ENCODE data around the gene ABCG1.
A peak's percentile ranks its signal among the peaks of the same experiment; 100 is the strongest.

The ABCG1 gene

DNA sequence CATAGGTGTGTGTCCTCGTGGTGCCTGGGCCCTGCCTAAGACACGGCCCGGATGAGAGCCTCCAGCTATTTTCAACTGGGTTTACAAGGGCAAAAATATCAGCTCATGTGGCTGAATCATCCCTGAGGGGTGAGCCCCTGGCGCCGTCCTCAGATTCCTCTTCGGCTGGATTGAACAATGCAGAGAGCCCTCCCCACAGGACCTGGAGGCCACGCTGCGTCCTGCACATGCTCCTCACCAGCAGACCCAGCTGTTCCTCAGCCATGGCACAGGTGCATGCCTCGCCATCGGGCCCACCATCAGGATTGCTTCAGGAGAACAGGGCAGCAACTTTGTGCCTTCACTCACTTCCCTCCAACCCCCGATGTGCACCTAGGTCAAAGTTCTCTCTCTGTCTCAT lies 60.9 kb downstream of the ABCG1 start:
- in situ Hi-C loops (cut with MboI; ENCODE audit: low pct_unique_long_range_greater_than_20kb, low sequenced_read_pairs, unreplicated experiment), result no loop called here
- TF ChIP-seq, protein P1, sequence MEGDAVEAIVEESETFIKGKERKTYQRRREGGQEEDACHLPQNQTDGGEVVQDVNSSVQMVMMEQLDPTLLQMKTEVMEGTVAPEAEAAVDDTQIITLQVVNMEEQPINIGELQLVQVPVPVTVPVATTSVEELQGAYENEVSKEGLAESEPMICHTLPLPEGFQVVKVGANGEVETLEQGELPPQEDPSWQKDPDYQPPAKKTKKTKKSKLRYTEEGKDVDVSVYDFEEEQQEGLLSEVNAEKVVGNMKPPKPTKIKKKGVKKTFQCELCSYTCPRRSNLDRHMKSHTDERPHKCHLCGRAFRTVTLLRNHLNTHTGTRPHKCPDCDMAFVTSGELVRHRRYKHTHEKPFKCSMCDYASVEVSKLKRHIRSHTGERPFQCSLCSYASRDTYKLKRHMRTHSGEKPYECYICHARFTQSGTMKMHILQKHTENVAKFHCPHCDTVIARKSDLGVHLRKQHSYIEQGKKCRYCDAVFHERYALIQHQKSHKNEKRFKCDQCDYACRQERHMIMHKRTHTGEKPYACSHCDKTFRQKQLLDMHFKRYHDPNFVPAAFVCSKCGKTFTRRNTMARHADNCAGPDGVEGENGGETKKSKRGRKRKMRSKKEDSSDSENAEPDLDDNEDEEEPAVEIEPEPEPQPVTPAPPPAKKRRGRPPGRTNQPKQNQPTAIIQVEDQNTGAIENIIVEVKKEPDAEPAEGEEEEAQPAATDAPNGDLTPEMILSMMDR (IDR thresholded peaks at IDR 0.05; ENCODE audit: extremely low read depth, insufficient read depth, missing control alignments), result no peak
- DNase-seq (ENCODE audit: low spot score), result no peak

DNA sequence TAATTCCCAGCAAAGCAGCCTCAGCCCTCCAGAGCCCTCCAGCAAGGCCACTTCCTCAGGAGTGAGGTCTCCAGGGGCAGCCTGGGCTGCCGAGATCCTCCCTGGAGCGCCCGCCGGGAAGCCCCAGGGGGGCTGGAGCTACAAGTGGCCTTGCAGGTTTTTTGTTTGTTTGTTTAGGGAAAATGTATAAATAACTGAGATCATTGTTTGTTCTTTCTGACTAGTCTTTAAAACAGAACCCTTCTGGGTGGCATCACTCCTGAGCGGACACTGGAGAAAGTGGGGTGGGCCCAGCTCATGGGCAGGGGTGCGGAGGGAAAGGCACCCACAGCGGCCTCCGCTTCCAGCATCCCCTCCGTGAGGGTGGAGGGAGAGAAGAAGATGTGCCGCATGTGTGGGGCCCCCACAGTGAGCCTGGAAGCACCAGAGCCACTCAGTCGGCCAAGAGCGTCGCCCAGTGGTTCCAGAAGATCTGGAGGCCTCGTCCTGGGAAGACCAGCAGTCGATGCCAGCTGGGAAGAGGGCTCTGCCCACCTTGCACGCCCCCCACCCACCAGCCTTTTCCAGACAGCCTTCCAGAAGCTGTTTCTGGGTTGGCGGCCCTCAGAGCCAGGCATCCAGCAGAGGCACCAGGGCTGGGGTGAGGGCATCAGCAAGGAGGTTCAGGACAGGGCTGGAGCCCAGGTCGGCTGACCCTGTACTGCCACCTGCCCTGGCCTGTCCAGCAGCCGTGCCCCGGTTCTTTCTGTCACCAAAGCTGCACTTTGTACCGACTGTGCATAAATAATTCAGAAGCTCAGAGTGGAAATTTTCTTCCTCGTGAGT lies 61.6 kb downstream of the ABCG1 start:
- no peak for DNase-seq (ENCODE audit: low spot score)
- TF ChIP-seq, protein P1 (IDR thresholded peaks at IDR 0.05; ENCODE audit: extremely low read depth, insufficient read depth, missing control alignments), result no peak
- in situ Hi-C loops (cut with MboI; ENCODE audit: low pct_unique_long_range_greater_than_20kb, low sequenced_read_pairs, unreplicated experiment), result no loop called here

DNA sequence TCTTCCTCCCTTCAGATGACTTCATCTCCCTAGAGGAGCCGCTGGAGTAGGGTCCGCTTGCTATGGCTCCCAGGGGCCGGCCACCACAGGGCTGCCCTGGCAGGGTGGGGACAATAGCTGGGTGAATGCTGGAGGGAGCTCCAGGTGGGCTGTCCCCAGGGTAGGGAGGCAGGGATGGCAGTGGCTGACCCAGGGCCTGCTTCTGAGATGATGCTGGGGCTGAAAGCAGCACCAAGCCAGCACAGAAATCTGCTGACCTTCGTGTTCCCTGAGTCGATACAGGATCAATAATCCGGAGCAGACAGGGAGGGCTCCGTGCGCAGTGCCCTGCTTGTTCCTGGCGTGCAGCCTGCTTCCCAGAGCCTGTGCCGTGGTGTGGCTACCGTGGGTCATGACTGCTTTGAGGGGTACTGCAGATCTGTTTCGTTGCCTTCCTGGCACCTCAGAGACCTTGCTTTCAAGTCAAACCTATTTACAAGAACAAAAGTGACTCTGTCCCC lies 62.3 kb downstream of the ABCG1 start:
- DNase-seq (ENCODE audit: low spot score), result no peak
- TF ChIP-seq, protein P1 (IDR thresholded peaks at IDR 0.05; ENCODE audit: extremely low read depth, insufficient read depth, missing control alignments), result no peak
- in situ Hi-C loops (cut with MboI; ENCODE audit: low pct_unique_long_range_greater_than_20kb, low sequenced_read_pairs, unreplicated experiment), result no loop called here

DNA sequence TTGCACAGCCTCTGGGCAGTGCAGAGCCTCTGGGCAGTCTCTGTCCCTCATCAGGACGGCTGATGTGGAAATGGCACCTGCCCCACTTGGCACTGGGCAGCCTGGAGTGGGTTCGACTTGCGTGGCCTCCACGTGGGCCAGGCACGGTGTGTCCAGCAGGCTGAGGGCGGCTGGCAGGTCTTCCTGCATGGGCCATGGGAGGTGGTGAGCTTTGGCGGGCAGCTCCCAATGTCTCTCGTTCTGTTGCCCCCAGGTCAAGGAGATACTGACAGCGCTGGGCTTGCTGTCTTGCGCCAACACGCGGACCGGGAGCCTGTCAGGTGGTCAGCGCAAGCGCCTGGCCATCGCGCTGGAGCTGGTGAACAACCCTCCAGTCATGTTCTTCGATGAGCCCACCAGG lies 63.1 kb downstream of the ABCG1 start:
- in situ Hi-C loops (cut with MboI; ENCODE audit: low pct_unique_long_range_greater_than_20kb, low sequenced_read_pairs, unreplicated experiment), result no loop called here
- TF ChIP-seq, protein P1 (IDR thresholded peaks at IDR 0.05; ENCODE audit: extremely low read depth, insufficient read depth, missing control alignments), result no peak

DNA sequence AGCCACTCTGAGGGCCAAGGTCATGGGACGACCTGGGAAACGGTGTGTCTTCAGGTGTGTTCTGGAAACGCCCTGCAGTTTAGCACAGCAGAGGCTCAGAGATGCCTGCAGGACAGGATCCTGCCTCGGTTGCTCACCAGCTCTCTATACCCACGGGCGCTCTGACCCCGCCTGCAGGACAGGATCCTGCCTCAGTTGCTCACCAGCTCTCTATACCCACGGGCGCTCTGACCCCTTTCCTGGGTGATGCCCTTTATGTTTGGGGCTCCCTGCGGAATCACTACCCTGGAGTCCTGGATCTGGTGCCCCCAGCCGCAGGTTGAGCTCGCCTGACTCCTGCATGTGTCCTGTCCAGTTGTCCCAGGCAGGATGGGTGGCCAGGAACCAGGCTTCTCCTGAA lies 63.8 kb downstream of the ABCG1 start:
- TF ChIP-seq, protein P1 (IDR thresholded peaks at IDR 0.05; ENCODE audit: extremely low read depth, insufficient read depth, missing control alignments), result no peak
- in situ Hi-C loops (cut with MboI; ENCODE audit: low pct_unique_long_range_greater_than_20kb, low sequenced_read_pairs, unreplicated experiment), result no loop called here
- DNase-seq (ENCODE audit: low spot score), result no peak

More for the DNA sequence above, 63.1 kb downstream of the ABCG1 start:
- no peak for DNase-seq (ENCODE audit: low spot score)

DNA sequence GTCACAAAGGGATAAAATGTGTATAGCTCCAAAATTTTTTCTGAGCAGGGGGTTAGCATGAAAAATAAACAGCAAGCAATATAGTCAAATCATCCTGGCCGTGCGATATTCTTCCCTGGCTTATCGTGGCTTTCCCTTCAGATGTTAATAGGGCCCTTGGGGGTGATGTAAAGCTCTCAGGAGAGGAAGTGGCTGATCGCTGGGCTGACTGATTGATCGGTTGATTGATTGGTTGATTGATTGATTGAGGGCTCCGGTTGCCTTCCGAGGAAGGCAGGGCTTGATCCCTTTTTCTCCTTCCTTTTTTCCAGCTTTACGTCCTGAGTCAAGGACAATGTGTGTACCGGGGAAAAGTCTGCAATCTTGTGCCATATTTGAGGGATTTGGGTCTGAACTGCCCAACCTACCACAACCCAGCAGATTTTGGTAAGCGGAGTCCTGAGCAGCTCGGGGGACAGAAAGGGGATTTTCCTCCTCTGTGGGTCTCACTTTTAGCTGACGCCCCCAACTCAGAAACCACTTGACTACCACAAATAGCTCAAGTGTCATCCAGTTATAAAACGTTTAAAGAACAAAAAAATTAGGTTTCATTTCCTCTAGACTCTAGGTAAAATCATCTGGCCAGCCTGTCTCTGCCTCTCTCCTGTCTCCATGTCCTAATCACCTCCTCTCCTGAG lies 66.8 kb downstream of the ABCG1 start:
- peak; percentile 65 for DNase-seq (ENCODE audit: low spot score)
- in situ Hi-C loops (cut with MboI; ENCODE audit: low pct_unique_long_range_greater_than_20kb, low sequenced_read_pairs, unreplicated experiment), result no loop called here
- TF ChIP-seq, protein P1 (IDR thresholded peaks at IDR 0.05; ENCODE audit: extremely low read depth, insufficient read depth, missing control alignments), result no peak
